B cell (primary cell): Measurements from ENCODE around the gene PRTN3. TPM values are rescaled to one million over a fixed set of nuclear protein-coding genes. Genes with fewer than 3 reads are reported as not detected.

Experiments used
- ATAC-seq: fragments of 200-7000 bp; cut with Tn5 transposase; one replicate; pipeline ENCODE4 v1.10.0; 2021; ENCODE audit warnings: low read depth, mild to moderate bottlenecking, moderate number of reproducible peaks, moderate library complexity
- CTCF ChIA-PET: fragments of 350-600 bp; sonication (Branson Sonifier 250); formaldehyde crosslinking; loops from one replicate; lab custom pipeline; 2021; ENCODE audit warnings: antibody characterized with exemption, inconsistent platforms; lab: Charles Lee
- POLR2A ChIA-PET: fragments of 350-600 bp; sonication (Branson Sonifier 250); formaldehyde crosslinking; loops from one replicate; lab custom pipeline; 2021; ENCODE audit warnings: antibody characterized with exemption; lab: Charles Lee
- DNase-seq: peaks from one replicate; pipeline ENCODE4 v3.0.0; 2013
- H2AFZ ChIP-seq: 2 replicates; pipeline ENCODE4 v1.6.1; 2012; ENCODE audit warnings: mild to moderate bottlenecking, low read depth, low read length; ENCODE audit not compliant: insufficient read depth, poor library complexity, severe bottlenecking
- H3K27ac ChIP-seq, 2 donors: 1 replicate in 1 of 2; 2 replicates in 1 of 2; pipeline ENCODE4 v1.5.1; 2012 to 2013; ENCODE audit warnings: low read length in 2 of 2, mild to moderate bottlenecking in 2 of 2, moderate library complexity in 1 of 2
- H3K27me3 ChIP-seq, 4 experiments: fragments of 200-600 bp in 1 of 4; sonication (generic) in 1 of 4; replicated peaks in 1 of 4; 1 replicate in 2 of 4; 2 replicates in 2 of 4; pipeline versions ENCODE4 v1.6.1 to v1.7.0; 2013 to 2016; ENCODE audit warnings: low read length in 3 of 4, mild to moderate bottlenecking in 2 of 4, mixed read lengths in 1 of 4, moderate library complexity in 1 of 4; ENCODE audit not compliant: insufficient read depth in 4 of 4, control insufficient read depth in 3 of 4; ENCODE audit errors: control extremely low read depth in 1 of 4
- H3K36me3 ChIP-seq, 2 experiments: replicated peaks in 1 of 2; 1 replicate in 1 of 2; 2 replicates in 1 of 2; pipeline versions ENCODE4 v1.6.1 to v1.7.1; 2013; ENCODE audit warnings: low read length in 1 of 2; ENCODE audit not compliant: insufficient read depth in 2 of 2, control insufficient read depth in 1 of 2; ENCODE audit errors: control extremely low read depth in 1 of 2, extremely low read depth in 1 of 2
- H3K4me1 ChIP-seq, 2 donors: fragments of 200-600 bp in 1 of 2; sonication (generic) in 1 of 2; 1 replicate in 1 of 2; 2 replicates in 1 of 2; pipeline versions ENCODE4 v1.5.1 to v1.6.1; 2013 to 2017; ENCODE audit warnings: low read length in 2 of 2; ENCODE audit not compliant: control insufficient read depth in 2 of 2, insufficient read depth in 2 of 2
- H3K4me2 ChIP-seq: replicated peaks from 2 replicates; pipeline ENCODE3; 2012; ENCODE audit warnings: mild to moderate bottlenecking, low read depth, low read length; ENCODE audit not compliant: poor library complexity, severe bottlenecking
- H3K4me3 ChIP-seq, 5 experiments: fragments of 200-600 bp in 1 of 5; sonication (generic) in 1 of 5; 1 replicate in 3 of 5; 2 replicates in 2 of 5; pipeline versions ENCODE4 v1.5.1 to v1.7.0; 2011 to 2016; ENCODE audit warnings: low read length in 4 of 5, mild to moderate bottlenecking in 4 of 5, low read depth in 2 of 5, control low read depth in 1 of 5, moderate library complexity in 1 of 5; ENCODE audit not compliant: insufficient read depth in 1 of 5; ENCODE audit errors: control extremely low read depth in 1 of 5, extremely low read depth in 1 of 5
- H3K79me2 ChIP-seq: fragments of 200-600 bp; sonication (generic); one replicate; pipeline ENCODE4 v1.6.0; 2016; ENCODE audit warnings: low read length; ENCODE audit not compliant: control insufficient read depth, insufficient read depth
- H3K9ac ChIP-seq: fragments of 200-600 bp; sonication (generic); 2 replicates; pipeline ENCODE4 v1.6.1; 2017; ENCODE audit warnings: mild to moderate bottlenecking, low read length, moderate library complexity
- H3K9me3 ChIP-seq, 3 donors: one replicate each; pipeline versions ENCODE4 v1.6.1 to v1.7.1; 2013; ENCODE audit warnings: low read length in 2 of 3; ENCODE audit not compliant: control insufficient read depth in 2 of 3, insufficient read depth in 1 of 3; ENCODE audit errors: control extremely low read depth in 1 of 3
- H4K20me1 ChIP-seq: 2 replicates; pipeline ENCODE4 v1.6.0; 2012; ENCODE audit warnings: mild to moderate bottlenecking, low read length; ENCODE audit not compliant: insufficient read depth, control insufficient read depth, poor library complexity, severe bottlenecking
- H3K27ac Mint-ChIP-seq: one replicate; pipeline ENCODE4 v1.8.0; 2021; ENCODE audit warnings: mixed read lengths
- H3K27me3 Mint-ChIP-seq: one replicate; pipeline ENCODE4 v1.8.0; 2021; ENCODE audit warnings: mixed read lengths
- H3K4me1 Mint-ChIP-seq: one replicate; pipeline ENCODE4 v1.8.0; 2021; ENCODE audit warnings: mixed read lengths
- H3K4me3 Mint-ChIP-seq: one replicate; pipeline ENCODE4 v1.8.0; 2021; ENCODE audit warnings: mixed read lengths
- H3K9me3 Mint-ChIP-seq: one replicate; pipeline ENCODE4 v1.8.0; 2022; ENCODE audit warnings: mixed read lengths; ENCODE audit not compliant: insufficient read depth
- CTCF ChIP-seq: fragments of 200-600 bp; IDR thresholded peaks from one replicate; pipeline ENCODE4 v1.8.0; 2022; ENCODE audit warnings: antibody characterized with exemption, mild to moderate bottlenecking
- EZH2 ChIP-seq: IDR thresholded peaks from 2 replicates; pipeline ENCODE4 v1.6.1; 2012; ENCODE audit warnings: borderline replicate concordance, low read depth, mild to moderate bottlenecking, moderate library complexity, low read length; ENCODE audit not compliant: insufficient read depth, poor library complexity, severe bottlenecking
- WGBS: methylation state at CpG from one replicate; pipeline ENCODE4 v1.1.5; 2013; ENCODE audit warnings: missing lambda C conversion rate; ENCODE audit not compliant: insufficient coverage; 5-methylcytosine and 5-hydroxymethylcytosine counted together
- intact Hi-C: fragments of 100-400 bp; cut with micrococcal nuclease; formaldehyde crosslinking; loops from one replicate; pipeline ENCODE4 v1.10.0; 2022
- polyA plus RNA-seq: library from polyadenylated mRNA; depleted of rRNA; stranded (reverse); fragments of >200 nt; gene quantifications from 2 replicates; pipeline ENCODE4 v1.2.3, GENCODE V29; 2012
- total RNA-seq, 2 donors: library from RNA; stranded (reverse); fragments of 120-200 nt in 1 of 2; gene quantifications; 1 replicate in 1 of 2; 2 replicates in 1 of 2; pipeline versions ENCODE4 v1.2.3 to v1.2.4, GENCODE V29; 2013 to 2022

PRTN3 gene
- total and polyA plus RNA-seq, 2 donors (not counting 1 experiment from before 2014, with no cell fraction given), result not detected

GRCh38 chr19:873561-874041 is 32.8 kb downstream of the PRTN3 start:
- Mint-ChIP-seq H3K27ac (no peak overlapping the region), H3K4me3 (no peak overlapping the region), H3K27me3 (no peaks in the 10 kb centered on the region), H3K9me3 (no peaks in the 10 kb centered on the region), H3K4me1 (peaks cover 9% of the 10 kb centered on the region)
- Histone ChIP-seq H3K27ac (no peak overlapping the region), H3K4me3 (no peak overlapping the region), H3K4me1 (peaks cover 8 to 17% of the 10 kb centered on the region in 2 donors), H4K20me1 (peaks cover 7% of the 10 kb centered on the region), H3K9ac (no peak overlapping the region), H3K27me3 (no peaks in the 10 kb centered on the region), H3K79me2 (no peaks in the 10 kb centered on the region), H3K9me3 (peaks cover 0 to 3% (median 0%) of the 10 kb centered on the region in 3 donors), H3K4me2 (no peak overlapping the region), H3K36me3 (peaks cover 0 to 10% of the 10 kb centered on the region in 2 experiments), H2AFZ (no peak overlapping the region)
- POLR2A ChIA-PET, result no interaction called here
- CTCF ChIA-PET, result interaction anchor here (1.5 kb wide), 1 partner anchor 10 kb away, joined by 5 read pairs; no protein-coding TSS in a partner anchor
- ATAC-seq, result no peak
- DNase-seq, result peak; percentile 34
- intact Hi-C loops, result no loop called here
- TF ChIP-seq EZH2, result no peak
- no peak for TF ChIP-seq CTCF
- WGBS, result 97% methylated on average over 22 of the region's 22 CpGs

GRCh38 chr19:875265-875879 is 34.6 kb downstream of the PRTN3 start:
- CTCF ChIA-PET, result interaction anchor here (0.8 to 2.1 kb wide), 3 partner anchors 12 to 43 kb away, joined by 3 to 6 read pairs (median 3); no protein-coding TSS in a partner anchor
- no peaks in the 10 kb centered on the region for H3K27me3 Mint-ChIP-seq
- peak; percentile 47 for DNase-seq

More at GRCh38 chr19:875265-875879, 34.6 kb downstream of the PRTN3 start:
- Histone ChIP-seq H3K4me2 (no peak overlapping the region), H3K9ac (no peak overlapping the region), H3K36me3 (peaks cover 0 to 17% of the 10 kb centered on the region in 2 experiments), H3K79me2 (peaks cover 9% of the 10 kb centered on the region), H4K20me1 (peaks cover 19% of the 10 kb centered on the region), H3K27ac (no peak overlapping the region), H3K9me3 (peaks cover 0 to 3% (median 0%) of the 10 kb centered on the region in 3 donors), H3K27me3 (no peaks in the 10 kb centered on the region), H3K4me1 (peaks cover 8 to 17% of the 10 kb centered on the region in 2 donors), H3K4me3 (no peak overlapping the region), H2AFZ (no peak overlapping the region)
- intact Hi-C loops, result no loop called here
- TF ChIP-seq EZH2 (no peak), CTCF (no peak)
- H3K9me3 Mint-ChIP-seq, result no peaks in the 10 kb centered on the region
- no peak overlapping the region for H3K4me3 Mint-ChIP-seq
- WGBS, result 95% methylated on average over 23 of the region's 28 CpGs
- no peak overlapping the region for H3K27ac Mint-ChIP-seq
- H3K4me1 Mint-ChIP-seq, result peaks cover 9% of the 10 kb centered on the region
- POLR2A ChIA-PET, result interaction anchor here (1.5 kb wide), 1 partner anchor 33 kb away, joined by 4 read pairs; no protein-coding TSS in a partner anchor
- ATAC-seq, result no peak
